Right kidney (tissue), 1 donor: ENCODE measurements around the gene ABLIM1.
A peak's percentile ranks its signal among the peaks of the same experiment; 100 is the strongest.

Experiments used
- DNase-seq: peaks from one replicate; pipeline ENCODE4 v3.0.0-alpha.2; 2016

The ABLIM1 gene

DNA sequence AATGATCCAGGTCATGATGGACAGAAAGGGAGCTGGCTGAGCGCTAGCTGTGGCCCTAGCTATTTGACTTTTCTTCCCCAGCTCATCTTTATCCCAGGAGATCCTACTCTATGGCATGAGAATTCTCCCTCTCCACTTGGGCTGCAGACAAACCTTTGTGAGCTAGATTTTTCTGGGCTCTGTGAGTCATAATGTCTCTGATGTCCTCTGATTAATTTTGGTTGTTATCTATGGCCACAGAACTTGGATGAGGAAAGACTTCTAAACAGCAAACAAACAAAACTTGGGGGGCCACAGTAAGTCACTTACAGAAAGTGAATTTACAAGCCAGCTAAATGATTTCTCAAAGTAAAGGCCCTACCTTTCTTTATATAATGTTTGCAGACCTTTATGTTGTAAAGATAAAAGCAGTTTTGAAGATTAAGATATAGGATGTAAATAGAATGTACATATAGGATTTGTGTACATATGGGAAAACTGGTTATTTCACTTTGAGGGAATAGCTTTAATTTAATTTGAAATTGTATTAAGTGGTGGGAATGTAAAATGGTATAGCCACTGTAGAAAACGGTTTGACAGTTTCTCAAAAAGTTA is 10.4 kb downstream of the ABLIM1 start:
- no peak for DNase-seq

DNA sequence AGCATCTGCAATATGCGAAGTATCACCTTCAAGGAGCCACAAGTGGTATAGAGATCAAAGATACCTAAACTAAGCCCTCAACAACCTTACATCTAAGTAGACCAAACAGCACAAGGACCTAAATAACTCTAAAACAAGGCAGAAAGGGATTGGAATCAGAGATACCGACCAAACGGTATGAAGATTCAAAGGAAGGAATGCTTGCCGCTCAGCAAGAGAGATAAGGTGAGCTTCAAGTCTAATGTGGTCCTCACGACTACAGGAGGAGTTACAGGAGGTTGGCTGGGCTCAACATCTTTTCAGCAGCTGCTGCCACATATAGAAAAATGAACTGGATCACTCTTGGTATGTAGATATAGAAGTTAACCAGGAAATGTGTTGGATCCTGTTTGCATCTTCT is 11.6 kb downstream of the ABLIM1 start:
- no peak for DNase-seq

DNA sequence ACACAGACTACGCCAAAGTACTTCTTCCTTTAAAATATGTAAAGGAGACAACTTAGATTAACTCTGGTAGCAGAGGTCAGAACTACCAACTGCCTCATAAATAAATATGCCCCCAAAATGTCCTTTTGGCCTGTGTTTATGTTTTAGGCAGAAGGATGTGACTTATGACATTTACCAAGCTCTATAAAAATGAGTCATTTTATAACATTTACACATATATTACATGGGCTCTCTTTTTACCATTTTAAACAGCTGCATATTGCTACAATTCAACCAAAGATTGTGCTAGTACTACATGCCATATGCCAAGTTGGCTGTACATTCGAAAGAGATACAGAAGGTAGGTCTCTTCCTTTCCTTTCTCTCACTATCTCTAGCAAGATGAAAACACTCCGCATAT is 12.4 kb downstream of the ABLIM1 start:
- DNase-seq: no peak

GRCh38 chr10:114643158-114643557 is 14.9 kb downstream of the ABLIM1 start:
- DNase-seq: no peak

DNA sequence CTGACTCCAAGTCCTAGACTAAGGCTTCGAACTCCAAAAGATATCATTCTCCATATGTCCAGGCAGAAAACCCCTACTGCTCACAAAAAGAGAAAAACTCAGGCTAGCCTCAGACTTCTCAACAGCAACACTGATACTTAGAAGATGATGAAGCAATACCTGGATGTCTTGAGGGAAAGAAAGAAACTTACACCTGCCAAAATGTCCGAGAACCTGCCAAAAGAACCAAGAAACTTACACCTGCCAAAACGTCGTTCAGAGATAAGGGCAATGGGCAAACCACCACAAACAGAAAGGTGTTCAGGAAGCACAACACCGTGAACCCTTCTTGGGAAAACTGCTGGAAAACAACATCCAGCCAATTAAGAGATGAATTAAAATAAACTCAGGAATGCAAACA is 15.3 kb downstream of the ABLIM1 start:
- no peak for DNase-seq

- DNase-seq: no peak
Observed at GRCh38 chr10:114638821-114639625, 19.1 kb downstream of the ABLIM1 start.

- no peak for DNase-seq
Observed at GRCh38 chr10:114635797-114636550, 22.1 kb downstream of the ABLIM1 start.

- no peak for DNase-seq
Observed at GRCh38 chr10:114635101-114635500, 23.0 kb downstream of the ABLIM1 start.

DNA sequence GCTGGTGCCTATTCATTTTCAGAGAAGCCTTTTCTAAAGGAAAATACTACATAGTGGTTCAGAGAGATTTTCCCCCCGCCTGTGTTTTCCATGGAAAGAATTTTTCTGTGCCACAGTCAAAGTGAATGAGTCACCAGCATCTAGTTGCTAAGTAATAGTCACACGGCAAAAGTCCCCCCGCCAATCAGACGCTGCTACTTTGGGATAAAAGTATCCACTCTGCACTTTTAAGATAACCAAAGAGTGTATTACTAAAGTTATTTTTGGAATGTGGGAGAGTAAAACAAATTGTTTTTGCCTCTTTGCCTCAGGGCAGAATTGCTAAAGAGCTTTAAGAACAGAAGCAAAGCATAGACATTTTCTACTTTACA is 23.5 kb downstream of the ABLIM1 start:
- DNase-seq: no peak

DNA sequence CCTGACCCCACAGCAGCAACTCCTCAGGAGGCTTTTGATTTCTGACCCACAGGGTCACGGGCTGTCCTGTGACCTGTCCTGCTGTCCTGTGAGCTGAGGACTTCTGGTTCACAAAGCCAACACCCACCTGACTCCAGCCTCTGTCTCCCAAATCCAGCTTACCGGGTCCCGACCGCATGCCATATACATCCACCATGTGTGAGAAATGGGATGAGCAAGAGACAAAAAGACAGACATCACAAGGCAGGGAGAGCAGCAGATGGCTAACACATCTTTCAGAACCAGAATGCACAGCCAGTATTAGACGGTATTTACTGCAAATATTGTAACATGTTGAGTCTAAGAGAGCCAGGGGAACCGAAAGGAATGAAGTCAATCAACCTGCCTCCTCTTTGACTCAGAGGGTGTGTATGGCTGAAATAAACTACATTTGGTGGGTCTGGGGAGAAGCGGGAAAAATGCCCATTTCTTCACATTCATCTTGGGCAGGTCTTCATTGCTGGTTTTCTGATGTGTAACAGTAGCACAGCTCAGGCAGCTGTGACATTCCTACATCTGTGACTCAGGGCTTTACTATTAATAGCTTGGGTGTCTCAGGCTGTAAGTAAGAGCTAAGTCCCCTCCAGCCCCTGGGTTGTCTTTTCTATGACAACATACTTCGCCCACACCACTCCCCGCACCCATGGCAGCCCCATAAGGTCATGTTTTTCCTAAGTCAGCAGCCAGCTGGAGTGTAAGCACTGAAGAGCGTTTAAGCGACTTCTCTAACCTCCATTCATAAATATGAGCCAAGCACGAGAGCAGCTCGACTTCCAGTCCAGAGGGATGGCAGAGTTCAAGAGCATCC is 25.0 kb downstream of the ABLIM1 start:
- peak; percentile 42 for DNase-seq

DNA sequence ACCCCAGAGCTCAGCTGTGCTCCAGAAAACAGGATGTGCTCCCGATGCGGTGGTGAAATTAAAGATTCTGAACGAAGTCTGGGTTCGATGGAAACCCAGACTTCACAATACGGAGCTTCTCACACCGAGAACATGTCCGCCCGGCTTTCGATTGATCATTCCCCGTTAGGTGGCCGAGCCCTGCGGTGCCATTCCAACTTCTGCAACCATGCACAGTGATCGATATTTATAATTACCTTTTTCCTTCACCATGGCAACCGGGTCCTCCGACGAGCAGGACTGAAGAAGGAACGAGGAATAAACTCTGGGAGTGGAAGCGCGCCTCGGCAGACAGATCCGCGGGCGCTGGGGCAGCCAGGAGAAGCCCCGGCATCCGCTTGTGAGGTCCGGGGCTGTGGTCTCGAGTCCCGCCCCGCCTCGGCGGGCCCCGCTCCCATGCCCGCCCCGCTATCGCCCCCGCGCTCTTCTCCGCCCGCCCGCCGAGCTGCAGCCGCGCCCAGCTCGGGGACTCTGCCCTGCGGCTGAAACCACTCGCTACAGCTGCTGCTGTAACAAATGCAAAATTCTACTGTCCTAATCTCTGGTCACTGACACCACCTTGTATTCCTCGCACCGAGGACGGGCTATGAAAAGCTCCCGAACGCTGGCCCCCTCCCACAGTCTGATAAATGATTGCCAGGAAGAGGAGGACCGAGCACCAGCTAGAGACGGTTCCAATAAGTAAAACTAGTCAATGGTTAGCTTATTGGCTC is 26.2 kb downstream of the ABLIM1 start:
- DNase-seq: peak; percentile 63

GRCh38 chr10:114631090-114631665 is 26.9 kb downstream of the ABLIM1 start:
- peak; percentile 21 for DNase-seq

DNA sequence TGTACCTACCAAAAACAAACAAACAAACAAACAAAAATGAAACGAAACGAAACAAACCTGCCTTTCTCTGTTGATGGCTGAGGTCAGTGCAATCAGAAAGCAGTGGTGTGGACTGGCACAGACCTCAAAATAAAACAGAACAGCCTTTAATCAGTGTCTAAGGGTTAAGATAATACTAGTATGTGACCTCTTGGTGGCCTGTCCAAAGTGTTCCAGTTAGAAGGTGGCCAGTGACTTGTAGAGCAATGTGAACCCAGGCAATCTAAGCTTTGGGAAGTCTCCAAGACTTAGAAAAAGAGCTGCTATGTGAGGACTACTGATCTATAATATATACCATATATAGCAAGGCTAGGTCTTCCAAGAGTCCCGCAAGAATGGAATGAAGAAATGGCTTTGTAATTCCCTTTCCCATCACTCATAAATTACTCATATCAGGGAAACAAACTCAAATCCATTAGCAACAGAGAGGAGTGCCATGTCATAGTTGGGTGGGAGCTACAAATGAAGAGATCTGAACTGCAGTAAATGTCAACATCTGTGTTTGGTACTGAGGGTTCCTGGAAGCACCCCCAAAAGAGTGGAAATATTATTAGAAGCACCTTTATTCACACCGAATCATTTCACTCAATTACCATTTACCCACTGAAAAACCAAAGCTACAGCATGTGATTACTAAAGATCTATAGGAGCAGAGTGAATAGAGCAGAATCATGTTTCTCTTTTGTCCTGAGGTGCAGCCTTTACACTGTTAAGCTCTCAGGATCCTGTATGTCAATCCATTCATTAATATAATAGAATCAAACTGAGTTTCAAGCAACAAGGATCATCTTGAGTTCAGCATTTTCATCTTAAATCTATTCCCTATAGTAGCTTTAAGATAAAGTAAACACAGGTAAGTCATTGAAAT is 28.0 kb downstream of the ABLIM1 start:
- DNase-seq: no peak

GRCh38 chr10:114629083-114629823 is 28.8 kb downstream of the ABLIM1 start:
- no peak for DNase-seq

DNA sequence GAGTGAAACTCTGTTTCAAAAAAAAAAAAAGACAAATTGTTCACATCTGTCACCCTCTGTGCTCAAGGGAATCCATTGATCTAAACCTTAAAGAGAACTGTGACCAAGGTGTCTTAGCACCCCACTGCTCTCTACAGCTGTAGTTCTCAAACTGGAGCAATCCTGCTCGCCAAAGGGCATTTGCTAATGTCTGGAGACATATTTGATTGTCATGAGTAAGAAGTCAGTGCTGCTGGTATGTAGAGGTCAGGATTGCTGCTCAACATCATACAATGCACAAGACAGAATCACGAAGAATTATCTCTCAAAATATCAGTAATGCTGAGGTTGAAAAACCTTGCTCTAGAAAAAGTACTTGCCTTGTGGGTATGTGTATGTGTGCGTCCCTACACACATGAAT is 30.0 kb downstream of the ABLIM1 start:
- no peak for DNase-seq

- no peak for DNase-seq
Observed at GRCh38 chr10:114626841-114627240, 31.2 kb downstream of the ABLIM1 start.

DNA sequence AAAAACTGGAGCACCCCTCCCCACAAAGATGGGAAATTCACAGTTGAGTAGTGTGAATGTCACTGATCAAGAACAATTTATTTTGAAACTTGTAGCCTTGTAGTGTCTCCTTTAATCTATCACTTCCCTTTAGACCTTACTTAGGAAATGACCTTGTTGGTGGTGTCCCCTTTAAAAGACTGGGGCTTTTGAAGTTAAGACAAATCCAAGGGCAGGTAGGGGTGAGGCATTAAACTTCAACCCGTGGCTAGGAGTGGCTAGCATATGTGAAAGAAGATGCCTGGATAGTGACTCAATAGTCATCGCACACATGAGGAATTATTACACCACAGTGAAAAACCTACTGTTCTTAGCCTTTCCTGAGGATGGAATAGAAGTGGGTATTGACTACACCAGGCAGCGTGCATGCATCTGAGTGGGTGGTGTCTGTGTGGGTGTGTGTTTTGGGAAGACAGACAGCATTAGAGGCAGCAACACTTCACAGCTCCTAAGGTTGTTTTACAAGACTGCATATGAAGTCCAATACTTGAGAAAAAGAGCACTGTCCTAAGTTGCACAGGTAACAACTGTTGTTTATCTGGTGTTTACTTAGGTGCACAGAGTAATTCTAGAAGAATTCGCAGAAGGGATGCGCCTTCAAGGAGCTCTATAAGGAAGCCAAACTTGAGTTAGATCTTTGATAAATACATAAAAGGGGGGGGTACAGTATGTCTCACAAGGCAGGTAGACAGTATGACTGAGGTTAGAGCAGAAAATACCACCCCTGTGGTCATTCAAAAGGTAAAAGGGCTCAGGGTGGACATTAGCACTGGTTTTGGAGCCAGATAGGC is 32.9 kb downstream of the ABLIM1 start:
- DNase-seq: no peak

GRCh38 chr10:114624422-114624821 is 33.7 kb downstream of the ABLIM1 start:
- DNase-seq: no peak
